Measurements from ENCODE around the gene SCRT2.

SCRT2 gene

GRCh38 chr20:623021-623420 is 52.6 kb downstream of the SCRT2 start:
- DNase-seq: no peak

- no peak for DNase-seq
Observed at GRCh38 chr20:622161-622560, 53.4 kb downstream of the SCRT2 start.

- DNase-seq: no peak
Observed at GRCh38 chr20:621125-621756, 54.4 kb downstream of the SCRT2 start.

GRCh38 chr20:620246-620645 is 55.4 kb downstream of the SCRT2 start:
- no peak for DNase-seq

GRCh38 chr20:618980-619379 is 56.6 kb downstream of the SCRT2 start:
- no peak for DNase-seq

- no peak for DNase-seq
Observed at GRCh38 chr20:617934-618690, 57.5 kb downstream of the SCRT2 start.

- no peak for DNase-seq
Observed at GRCh38 chr20:615514-615913, 60.1 kb downstream of the SCRT2 start.

GRCh38 chr20:611843-612185 is 63.8 kb downstream of the SCRT2 start:
- DNase-seq: no peak
